Naive thymus-derived CD4-positive, alpha-beta T cell (primary cell): ENCODE data around the gene SLC13A4. TPM values are rescaled to one million over a fixed set of nuclear protein-coding genes. Genes with fewer than 3 reads are reported as not detected.
A peak's percentile ranks its signal among the peaks of the same experiment; 100 is the strongest.

Experiments
- ATAC-seq: fragments of 150-1000 bp; cut with Tn5 transposase; 2 replicates; pipeline ENCODE4 v1.10.0; 2021; ENCODE audit warnings: mild to moderate bottlenecking, moderate library complexity
- CTCF ChIA-PET: fragments of 350-600 bp; sonication (Branson Sonifier 250); formaldehyde crosslinking; loops from one replicate; lab custom pipeline; 2021; ENCODE audit warnings: antibody characterized with exemption; lab: Charles Lee
- POLR2A ChIA-PET: fragments of 350-600 bp; sonication (Branson Sonifier 250); formaldehyde crosslinking; loops from one replicate; lab custom pipeline; 2021; ENCODE audit warnings: antibody characterized with exemption, inconsistent platforms; lab: Charles Lee
- DNase-seq, 9 donors: peaks; one replicate each; pipeline versions ENCODE4 v3.0.0 to v3.0.0-alpha.2; 2020 to 2022; ENCODE audit warnings: mixed read lengths in 1 of 9
- H3K27ac ChIP-seq: one replicate; pipeline ENCODE4 v1.7.0; 2013; ENCODE audit warnings: mild to moderate bottlenecking, low read depth, low read length, moderate library complexity
- H3K27me3 ChIP-seq, 2 donors: one replicate each; pipeline ENCODE4 v1.7.0; 2013; ENCODE audit warnings: low read length in 2 of 2, mild to moderate bottlenecking in 2 of 2, moderate library complexity in 2 of 2; ENCODE audit not compliant: control insufficient read depth in 2 of 2, insufficient read depth in 2 of 2
- H3K36me3 ChIP-seq, 3 experiments: 1 replicate in 2 of 3; 2 replicates in 1 of 3; pipeline ENCODE4 v1.7.0; 2013; ENCODE audit warnings: low read length in 3 of 3, mild to moderate bottlenecking in 3 of 3, moderate library complexity in 1 of 3; ENCODE audit not compliant: insufficient read depth in 3 of 3, control insufficient read depth in 2 of 3
- H3K4me1 ChIP-seq, 2 donors: one replicate each; pipeline ENCODE4 v1.7.0; 2013; ENCODE audit warnings: low read length in 2 of 2, mild to moderate bottlenecking in 2 of 2, moderate library complexity in 1 of 2; ENCODE audit not compliant: control insufficient read depth in 2 of 2, insufficient read depth in 2 of 2
- H3K4me3 ChIP-seq: 2 replicates; pipeline ENCODE4 v1.7.0; 2013; ENCODE audit warnings: mild to moderate bottlenecking, low read length
- H3K9me3 ChIP-seq, 3 experiments: 1 replicate in 2 of 3; 2 replicates in 1 of 3; pipeline ENCODE4 v1.7.0; 2013; ENCODE audit warnings: low read length in 3 of 3; ENCODE audit not compliant: control insufficient read depth in 2 of 3
- H3K27ac Mint-ChIP-seq, 9 donors: one replicate each; pipeline ENCODE4 v1.8.0; 2020 to 2022; ENCODE audit warnings: mixed read lengths in 9 of 9, mild to moderate bottlenecking in 8 of 9, moderate library complexity in 5 of 9, inconsistent platforms in 2 of 9
- H3K27me3 Mint-ChIP-seq, 5 donors: one replicate each; pipeline ENCODE4 v1.8.0; 2021 to 2022; ENCODE audit warnings: mixed read lengths in 5 of 5, mild to moderate bottlenecking in 1 of 5
- H3K36me3 Mint-ChIP-seq, 5 donors: one replicate each; pipeline ENCODE4 v1.8.0; 2020 to 2022; ENCODE audit warnings: mixed read lengths in 5 of 5, mild to moderate bottlenecking in 3 of 5, inconsistent platforms in 1 of 5
- H3K4me1 Mint-ChIP-seq, 7 donors: one replicate each; pipeline ENCODE4 v1.8.0; 2020 to 2022; ENCODE audit warnings: mixed read lengths in 7 of 7, mild to moderate bottlenecking in 3 of 7, inconsistent platforms in 1 of 7
- H3K4me3 Mint-ChIP-seq, 10 donors: one replicate each; pipeline ENCODE4 v1.8.0; 2020 to 2022; ENCODE audit warnings: mild to moderate bottlenecking in 10 of 10, mixed read lengths in 10 of 10, moderate library complexity in 6 of 10, inconsistent platforms in 2 of 10
- H3K9me3 Mint-ChIP-seq, 11 donors: one replicate each; pipeline ENCODE4 v1.8.0; 2020 to 2022; ENCODE audit warnings: mixed read lengths in 11 of 11, mild to moderate bottlenecking in 4 of 11, inconsistent platforms in 1 of 11, moderate library complexity in 1 of 11
- intact Hi-C, 2 donors: fragments of 100-400 bp; cut with micrococcal nuclease; formaldehyde crosslinking; loops; one replicate each; pipeline ENCODE4 v1.15.1; 2023
- polyA plus RNA-seq, 2 donors: library from polyadenylated mRNA; unstranded; fragments of 300-500 nt; fragmentation: Illumina TruSeq; gene quantifications; one replicate each; pipeline ENCODE4 v1.2.3, GENCODE V29; 2021
- total RNA-seq, 6 experiments: library from RNA in 5 of 6; stranded (reverse) in 5 of 6; gene quantifications; 1 replicate in 5 of 6; 2 replicates in 1 of 6; pipeline ENCODE4 v1.2.3 and lab custom pipeline; 2021 to 2026

SLC13A4 gene
- total and polyA plus RNA-seq, 7 experiments from 2014 or later: 0.02 TPM; not detected in 6

- Histone ChIP-seq H3K27ac (no peak overlapping the region), H3K4me1 (no peaks in the 10 kb centered on the region), H3K27me3 (no peaks in the 10 kb centered on the region), H3K9me3 (no peaks in the 10 kb centered on the region), H3K4me3 (no peak overlapping the region), H3K36me3 (no peaks in the 10 kb centered on the region)
- intact Hi-C loops: no loop called here
- H3K27ac Mint-ChIP-seq: no peak overlapping the region
- POLR2A ChIA-PET: no interaction called here
- no peak overlapping the region for H3K4me3 Mint-ChIP-seq
- no peaks in the 10 kb centered on the region for H3K36me3 Mint-ChIP-seq
- CTCF ChIA-PET: no interaction called here
- DNase-seq: no peak
- peaks cover 0 to 3% (median 0%) of the 10 kb centered on the region in 7 donors for H3K4me1 Mint-ChIP-seq
- peaks cover 4 to 20% (median 18%) of the 10 kb centered on the region in 5 donors for H3K27me3 Mint-ChIP-seq
- ATAC-seq: no peak
- H3K9me3 Mint-ChIP-seq: peaks cover 0 to 3% (median 0%) of the 10 kb centered on the region in 11 donors
Measured at GRCh38 chr7:135715673-135716072, 12.3 kb downstream of the SLC13A4 start.

GRCh38 chr7:135715055-135715522, 12.9 kb downstream of the SLC13A4 start:
- H3K4me3 Mint-ChIP-seq: no peak overlapping the region
- Histone ChIP-seq H3K4me1 (no peaks in the 10 kb centered on the region), H3K36me3 (no peaks in the 10 kb centered on the region), H3K9me3 (no peaks in the 10 kb centered on the region), H3K27me3 (no peaks in the 10 kb centered on the region), H3K4me3 (no peak overlapping the region), H3K27ac (no peak overlapping the region)
- DNase-seq (no peak), ATAC-seq (peak; percentile 10)
- H3K36me3 Mint-ChIP-seq: no peaks in the 10 kb centered on the region
- H3K27ac Mint-ChIP-seq: no peak overlapping the region
- peaks cover 0 to 3% (median 0%) of the 10 kb centered on the region in 7 donors for H3K4me1 Mint-ChIP-seq
- intact Hi-C loops: no loop called here
- ChIA-PET CTCF (no interaction called here), POLR2A (no interaction called here)
- H3K9me3 Mint-ChIP-seq: peaks cover 0 to 3% (median 0%) of the 10 kb centered on the region in 11 donors
- peaks cover 4 to 18% (median 15%) of the 10 kb centered on the region in 5 donors for H3K27me3 Mint-ChIP-seq

DNA sequence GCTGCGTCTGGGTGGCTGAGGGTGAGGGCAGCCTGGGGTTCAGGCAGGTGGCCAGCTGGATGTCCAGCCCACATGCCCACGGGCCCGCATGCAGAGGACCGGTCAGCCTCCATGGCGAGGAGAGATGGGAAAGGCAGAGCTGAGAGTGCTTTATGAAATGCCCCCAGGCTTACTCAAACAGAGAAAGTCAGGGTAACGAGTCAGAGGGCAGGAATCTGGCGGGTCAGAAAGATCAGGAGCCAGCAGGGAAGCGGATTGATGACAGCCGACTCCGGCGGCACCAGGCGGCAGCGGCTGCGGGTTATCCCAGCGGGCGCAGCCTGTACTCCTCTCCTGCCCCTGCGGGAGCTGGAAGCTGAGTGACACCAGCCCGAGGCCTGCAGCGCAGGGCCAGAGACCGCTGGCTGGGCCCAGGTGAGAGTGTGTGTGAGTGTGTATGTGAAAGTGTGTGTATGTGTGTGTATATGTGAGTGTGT, 13.4 kb downstream of the SLC13A4 start:
- H3K4me1 Mint-ChIP-seq: peaks cover 0 to under 1% (median 0%) of the 10 kb centered on the region in 7 donors
- Histone ChIP-seq H3K4me3 (no peak overlapping the region), H3K36me3 (no peaks in the 10 kb centered on the region), H3K27me3 (no peaks in the 10 kb centered on the region), H3K27ac (no peak overlapping the region), H3K9me3 (no peaks in the 10 kb centered on the region), H3K4me1 (no peaks in the 10 kb centered on the region)
- H3K4me3 Mint-ChIP-seq: no peak overlapping the region
- no peak for ATAC-seq
- peaks cover 0 to 3% (median 0%) of the 10 kb centered on the region in 11 donors for H3K9me3 Mint-ChIP-seq
- peaks cover 4 to 12% (median 9%) of the 10 kb centered on the region in 5 donors for H3K27me3 Mint-ChIP-seq
- H3K27ac Mint-ChIP-seq: no peak overlapping the region
- POLR2A ChIA-PET: no interaction called here
- no peak for DNase-seq
- no peaks in the 10 kb centered on the region for H3K36me3 Mint-ChIP-seq
- intact Hi-C loops: no loop called here
- CTCF ChIA-PET: no interaction called here

- no peak overlapping the region for H3K27ac ChIP-seq
- Mint-ChIP-seq H3K27ac (no peak overlapping the region), H3K4me3 (no peak overlapping the region), H3K9me3 (peaks cover 0 to 2% (median 0%) of the 10 kb centered on the region in 11 donors), H3K27me3 (peaks cover 4 to 10% (median 8%) of the 10 kb centered on the region in 5 donors), H3K36me3 (no peaks in the 10 kb centered on the region), H3K4me1 (no peaks in the 10 kb centered on the region)
- H3K27me3 ChIP-seq: no peaks in the 10 kb centered on the region
- H3K9me3 ChIP-seq: no peaks in the 10 kb centered on the region
- ChIA-PET POLR2A (no interaction called here), CTCF (no interaction called here)
- no peak for ATAC-seq
- intact Hi-C loops: no loop called here
- no peak for DNase-seq
- H3K4me1 ChIP-seq: no peaks in the 10 kb centered on the region
- no peaks in the 10 kb centered on the region for H3K36me3 ChIP-seq
- H3K4me3 ChIP-seq: no peak overlapping the region
Measured at GRCh38 chr7:135713836-135714470, 14.0 kb downstream of the SLC13A4 start.

- Histone ChIP-seq H3K4me3 (no peak overlapping the region), H3K36me3 (no peaks in the 10 kb centered on the region), H3K9me3 (no peaks in the 10 kb centered on the region), H3K27me3 (no peaks in the 10 kb centered on the region), H3K27ac (no peak overlapping the region), H3K4me1 (no peaks in the 10 kb centered on the region)
- Mint-ChIP-seq H3K4me3 (no peak overlapping the region), H3K27me3 (peaks cover 0 to 3% (median under 1%) of the 10 kb centered on the region in 5 donors), H3K4me1 (no peaks in the 10 kb centered on the region), H3K36me3 (no peaks in the 10 kb centered on the region), H3K27ac (no peak overlapping the region), H3K9me3 (no peaks in the 10 kb centered on the region)
- intact Hi-C loops: no loop called here
- DNase-seq (no peak), ATAC-seq (no peak)
- CTCF ChIA-PET: no interaction called here
- POLR2A ChIA-PET: no interaction called here
Measured at GRCh38 chr7:135712796-135713195, 15.2 kb downstream of the SLC13A4 start.

DNA sequence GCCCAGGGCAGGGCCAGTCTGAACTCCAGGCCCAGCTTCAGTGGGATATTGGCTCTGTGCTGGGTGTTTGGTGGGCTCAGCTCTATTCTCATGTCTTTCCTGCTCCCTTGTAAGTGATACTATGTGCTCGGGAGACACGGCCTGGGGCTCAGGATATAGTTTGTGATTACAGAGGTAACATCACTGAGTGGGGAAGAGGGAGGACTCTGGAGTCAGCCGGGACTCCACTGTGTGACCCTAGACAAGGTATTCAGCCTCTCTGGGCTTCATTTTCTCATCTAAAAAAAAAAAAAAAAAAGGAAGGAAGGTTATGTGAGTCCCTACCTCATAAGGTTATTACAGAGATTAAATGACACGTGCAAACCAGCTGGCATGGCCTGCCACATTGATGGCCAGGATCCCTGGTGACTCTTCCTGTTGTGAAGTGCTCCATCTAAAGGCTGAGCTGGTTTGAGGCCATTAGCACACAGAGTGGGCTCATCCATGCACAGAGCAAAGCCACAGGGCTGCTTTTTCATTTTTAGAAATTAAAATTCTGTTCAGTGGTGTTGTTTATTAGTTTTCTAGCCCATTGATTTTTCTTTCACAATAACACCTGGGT, 15.7 kb downstream of the SLC13A4 start:
- no peak overlapping the region for H3K27ac Mint-ChIP-seq
- H3K9me3 ChIP-seq: no peaks in the 10 kb centered on the region
- H3K27me3 Mint-ChIP-seq: peaks cover 0 to 3% (median 0%) of the 10 kb centered on the region in 5 donors
- H3K27me3 ChIP-seq: no peaks in the 10 kb centered on the region
- H3K36me3 ChIP-seq: no peaks in the 10 kb centered on the region
- CTCF ChIA-PET: no interaction called here
- H3K4me3 Mint-ChIP-seq: no peak overlapping the region
- no peak overlapping the region for H3K27ac ChIP-seq
- intact Hi-C loops: no loop called here
- H3K4me1 ChIP-seq: no peaks in the 10 kb centered on the region
- H3K4me1 Mint-ChIP-seq: no peaks in the 10 kb centered on the region
- POLR2A ChIA-PET: no interaction called here
- no peak overlapping the region for H3K4me3 ChIP-seq
- H3K9me3 Mint-ChIP-seq: no peaks in the 10 kb centered on the region
- no peaks in the 10 kb centered on the region for H3K36me3 Mint-ChIP-seq
- ATAC-seq (no peak), DNase-seq (no peak)

GRCh38 chr7:135711139-135711469, 16.9 kb downstream of the SLC13A4 start:
- CTCF ChIA-PET: interaction anchor here (0.6 kb wide), 1 partner anchor 75 kb away, joined by 3 read pairs; no protein-coding TSS in a partner anchor
- Histone ChIP-seq H3K36me3 (no peaks in the 10 kb centered on the region), H3K9me3 (no peaks in the 10 kb centered on the region), H3K4me1 (no peaks in the 10 kb centered on the region), H3K27me3 (no peaks in the 10 kb centered on the region), H3K27ac (no peak overlapping the region), H3K4me3 (no peak overlapping the region)
- H3K4me3 Mint-ChIP-seq: no peak overlapping the region
- intact Hi-C loops: no loop called here
- no peaks in the 10 kb centered on the region for H3K36me3 Mint-ChIP-seq
- H3K27me3 Mint-ChIP-seq: peaks cover 0 to 3% (median 0%) of the 10 kb centered on the region in 5 donors
- H3K27ac Mint-ChIP-seq: no peak overlapping the region
- no peaks in the 10 kb centered on the region for H3K9me3 Mint-ChIP-seq
- DNase-seq (no peak), ATAC-seq (no peak)
- POLR2A ChIA-PET: no interaction called here
- no peaks in the 10 kb centered on the region for H3K4me1 Mint-ChIP-seq
